HG03025 (cell line): Measurements from ENCODE around the gene ADAMTS15.
"Not testable (repeated sequence)": the region's sequence is repeated elsewhere in the genome, so short reads cannot be mapped to it uniquely, and the experiment has no call there.

Source experiments
- ATAC-seq: cut with Tn5 transposase; IDR thresholded peaks from one replicate; pipeline ENCODE4 v1.9.1; 2021; ENCODE audit warnings: mild to moderate bottlenecking, moderate library complexity; ENCODE audit not compliant: unreplicated experiment, low FRiP score

The ADAMTS15 gene

DNA sequence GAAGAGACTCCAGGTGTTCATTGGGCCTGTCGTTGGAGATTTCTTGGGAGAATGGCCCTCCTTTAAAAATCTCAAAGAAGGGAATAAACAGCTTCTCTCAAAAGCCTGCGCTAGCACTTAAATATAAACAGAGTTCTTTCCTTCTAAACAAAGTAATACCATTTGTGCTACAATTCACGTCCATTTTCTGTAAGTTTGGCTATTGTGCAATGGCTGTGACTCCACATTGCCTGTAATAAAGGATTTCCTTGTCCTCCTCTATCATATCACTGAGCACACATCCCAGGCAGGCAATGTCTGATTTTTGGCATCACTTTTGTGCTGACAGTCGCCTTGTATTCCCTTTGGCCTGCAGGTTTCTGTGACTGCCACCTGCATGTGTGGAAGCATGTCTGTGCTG, 15.1 kb upstream of the ADAMTS15 start:
- ATAC-seq: no peak

DNA sequence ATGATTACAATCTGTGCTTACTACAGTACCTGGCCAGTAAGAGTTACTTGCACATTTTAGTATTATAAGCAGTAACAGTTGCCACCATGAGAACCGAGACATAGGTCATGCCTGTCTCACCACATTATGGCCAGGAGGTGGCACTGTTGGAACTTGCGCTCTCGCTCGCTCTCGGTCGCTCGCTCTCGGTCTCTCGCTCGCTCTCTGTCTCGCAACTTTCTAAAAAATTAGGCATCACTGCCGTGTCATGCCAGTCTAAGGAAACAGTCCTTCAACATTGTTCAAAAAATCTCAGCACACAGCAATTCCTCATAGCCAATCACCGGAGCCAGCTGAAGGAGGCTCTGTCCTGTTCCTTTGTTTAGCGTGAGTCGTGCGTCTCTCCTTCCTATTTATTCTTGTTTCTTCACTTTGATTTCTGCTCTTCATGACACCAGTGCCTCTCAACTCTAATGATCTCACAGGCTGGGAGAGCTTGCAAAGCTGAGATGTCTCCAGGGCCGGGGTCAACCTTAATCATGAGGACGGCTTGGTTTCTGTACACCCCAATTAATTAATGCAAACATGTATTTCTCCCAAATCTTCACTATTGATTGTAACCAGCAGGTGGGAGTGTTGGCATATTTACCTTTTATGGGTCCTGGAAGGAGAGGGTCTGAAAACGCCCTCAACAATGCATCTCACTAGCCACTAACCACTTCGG, 13.8 kb upstream of the ADAMTS15 start:
- ATAC-seq: peak; percentile 91

DNA sequence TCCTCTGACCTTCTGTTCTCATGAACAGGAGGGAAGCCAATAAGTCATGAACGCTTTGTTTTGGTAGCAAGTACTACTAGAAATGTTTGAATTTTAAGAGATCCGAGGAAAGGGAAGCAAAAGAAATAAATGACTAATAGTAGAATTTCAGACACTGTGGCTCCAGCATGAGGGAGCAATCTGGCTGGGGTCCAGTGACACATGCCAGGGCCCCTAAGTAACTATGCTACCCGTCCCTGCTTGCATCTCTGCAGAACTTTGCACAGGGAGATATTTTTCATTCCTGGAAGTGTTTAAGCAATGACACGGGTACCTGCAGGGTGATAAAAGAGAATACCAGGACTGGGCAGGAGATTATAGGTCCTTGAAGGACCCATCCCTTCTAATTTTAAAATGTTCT, 12.8 kb upstream of the ADAMTS15 start:
- no peak for ATAC-seq

- no peak for ATAC-seq
Measured at GRCh38 chr11:130436171-130436570, 12.3 kb upstream of the ADAMTS15 start.

GRCh38 chr11:130437848-130438247, 10.6 kb upstream of the ADAMTS15 start:
- ATAC-seq: no peak

DNA sequence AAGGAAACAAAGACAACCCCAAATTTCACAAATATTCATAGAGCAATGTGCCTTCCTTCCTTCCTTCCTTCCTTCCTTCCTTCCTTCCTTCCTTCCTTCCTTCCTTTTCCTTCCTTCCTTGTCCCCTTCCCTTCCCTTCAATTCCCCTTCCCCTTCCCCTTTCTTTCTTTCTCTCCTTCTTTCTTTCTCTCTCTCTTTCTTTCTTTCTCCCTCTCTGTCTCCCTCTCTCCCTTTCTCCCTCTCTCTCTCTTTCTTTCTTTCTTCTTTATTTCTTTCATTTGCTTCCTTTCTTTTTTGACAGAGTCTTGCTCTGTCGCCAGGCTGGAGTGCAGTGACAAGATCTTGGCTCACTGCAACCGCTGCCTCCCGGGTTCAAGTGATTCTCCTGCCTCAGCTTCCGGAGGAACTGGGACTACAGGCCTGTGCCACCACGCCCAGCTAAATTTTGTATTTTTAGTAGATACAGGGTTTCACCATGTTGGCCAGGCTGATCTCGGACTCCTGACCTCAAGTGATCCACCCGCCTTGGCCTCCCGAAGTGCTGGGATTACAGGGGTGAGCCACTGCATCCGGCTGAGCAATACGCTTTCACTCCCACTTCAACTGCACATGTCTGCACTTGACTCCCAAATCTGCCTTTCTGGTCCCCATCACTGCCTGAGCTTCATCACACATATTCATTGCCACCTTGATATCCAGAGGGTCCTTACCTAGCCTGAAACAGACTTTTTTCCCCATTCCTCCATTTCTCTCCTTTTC, 9.9 kb upstream of the ADAMTS15 start:
- ATAC-seq: not testable (repeated sequence)

- ATAC-seq: no peak
Measured at GRCh38 chr11:130439160-130439519, 9.3 kb upstream of the ADAMTS15 start.

DNA sequence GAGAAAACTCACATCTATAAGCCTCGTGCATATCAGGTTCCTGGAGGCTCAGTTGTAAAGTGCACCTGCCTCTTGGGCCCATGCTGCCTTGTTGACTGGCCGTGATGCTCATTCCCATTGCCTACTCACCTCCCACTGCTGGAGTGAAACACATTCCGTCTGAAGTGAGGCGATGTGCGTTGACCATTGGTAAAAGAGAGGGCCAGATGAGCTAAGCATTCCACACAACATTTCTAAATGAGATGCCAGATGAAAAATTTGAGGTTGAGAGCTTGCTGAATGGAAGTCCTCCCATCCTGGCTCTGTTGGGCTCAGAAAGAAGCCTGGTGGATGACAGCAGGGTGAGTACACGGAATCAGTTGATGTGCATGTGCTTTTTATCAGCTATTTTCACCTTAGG, 8.6 kb upstream of the ADAMTS15 start:
- no peak for ATAC-seq

DNA sequence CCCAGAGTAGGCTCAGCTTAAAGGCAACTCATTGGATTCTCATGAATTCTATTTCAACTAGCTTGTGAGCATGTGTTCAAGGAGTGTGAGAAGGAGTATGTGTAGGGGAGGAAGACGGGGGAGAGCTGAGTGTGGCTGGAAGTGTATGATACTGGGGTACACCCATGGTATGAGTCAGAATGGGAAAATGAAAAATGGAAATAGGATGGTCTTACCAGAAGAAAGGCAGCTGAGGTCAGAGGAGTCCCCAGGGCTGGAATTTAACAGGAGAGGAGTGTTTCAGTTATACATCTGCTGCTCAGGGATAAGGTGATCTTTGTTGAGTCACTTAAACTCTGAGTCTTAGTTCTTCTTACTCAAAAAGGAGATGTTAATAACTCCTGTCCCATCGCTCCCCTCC, 6.7 kb upstream of the ADAMTS15 start:
- ATAC-seq: no peak

DNA sequence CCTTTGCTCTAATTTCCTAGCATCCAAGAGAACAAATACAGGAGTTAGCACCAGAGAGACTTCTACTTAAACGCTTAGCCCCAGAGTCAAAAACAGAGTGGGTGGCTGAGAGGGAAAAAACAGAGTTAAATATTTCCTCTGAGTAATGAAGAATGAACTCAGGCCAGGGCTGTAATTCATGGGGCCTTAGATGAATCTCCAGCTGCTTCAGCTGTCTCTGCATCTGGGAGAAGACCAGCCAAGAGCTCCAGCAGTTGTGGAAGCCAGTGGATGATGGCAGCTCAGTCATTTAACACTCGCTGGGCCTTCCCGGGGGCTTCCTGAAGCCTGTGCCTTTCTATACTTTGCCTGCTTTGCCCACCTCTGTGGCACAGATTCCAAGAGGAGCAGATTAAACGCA, 5.7 kb upstream of the ADAMTS15 start:
- ATAC-seq: no peak

- ATAC-seq: no peak
Measured at GRCh38 chr11:130445788-130446187, 2.7 kb upstream of the ADAMTS15 start.

GRCh38 chr11:130448039-130448415, 418 bp upstream of the ADAMTS15 start:
- ATAC-seq: no peak

- no peak for ATAC-seq
Measured at GRCh38 chr11:130449310-130449990, 1.0 kb downstream of the ADAMTS15 start.

GRCh38 chr11:130449996-130450769, 1.7 kb downstream of the ADAMTS15 start:
- ATAC-seq: no peak

GRCh38 chr11:130451231-130452019, 3.0 kb downstream of the ADAMTS15 start:
- ATAC-seq: no peak

DNA sequence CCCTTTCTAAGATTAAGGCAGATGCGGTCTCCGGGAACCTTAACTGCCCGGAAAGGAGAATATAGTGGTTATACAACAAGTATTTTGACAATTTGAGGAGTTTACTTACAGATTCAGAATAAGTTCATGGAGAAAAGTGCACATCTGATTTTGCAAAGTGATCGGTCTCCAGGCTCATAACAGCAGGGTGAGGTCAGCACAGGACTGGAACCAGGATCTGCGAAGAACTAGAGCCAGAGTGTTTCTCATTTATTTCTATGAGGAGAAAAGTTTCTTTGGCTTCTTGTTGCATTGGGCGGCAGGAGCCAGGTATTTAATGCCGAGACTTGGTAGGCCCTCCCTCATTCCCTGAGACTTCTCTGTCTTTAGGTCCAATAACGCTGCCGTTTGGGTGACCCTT, 3.7 kb downstream of the ADAMTS15 start:
- ATAC-seq: no peak

GRCh38 chr11:130452940-130453339, 4.5 kb downstream of the ADAMTS15 start:
- ATAC-seq: no peak

DNA sequence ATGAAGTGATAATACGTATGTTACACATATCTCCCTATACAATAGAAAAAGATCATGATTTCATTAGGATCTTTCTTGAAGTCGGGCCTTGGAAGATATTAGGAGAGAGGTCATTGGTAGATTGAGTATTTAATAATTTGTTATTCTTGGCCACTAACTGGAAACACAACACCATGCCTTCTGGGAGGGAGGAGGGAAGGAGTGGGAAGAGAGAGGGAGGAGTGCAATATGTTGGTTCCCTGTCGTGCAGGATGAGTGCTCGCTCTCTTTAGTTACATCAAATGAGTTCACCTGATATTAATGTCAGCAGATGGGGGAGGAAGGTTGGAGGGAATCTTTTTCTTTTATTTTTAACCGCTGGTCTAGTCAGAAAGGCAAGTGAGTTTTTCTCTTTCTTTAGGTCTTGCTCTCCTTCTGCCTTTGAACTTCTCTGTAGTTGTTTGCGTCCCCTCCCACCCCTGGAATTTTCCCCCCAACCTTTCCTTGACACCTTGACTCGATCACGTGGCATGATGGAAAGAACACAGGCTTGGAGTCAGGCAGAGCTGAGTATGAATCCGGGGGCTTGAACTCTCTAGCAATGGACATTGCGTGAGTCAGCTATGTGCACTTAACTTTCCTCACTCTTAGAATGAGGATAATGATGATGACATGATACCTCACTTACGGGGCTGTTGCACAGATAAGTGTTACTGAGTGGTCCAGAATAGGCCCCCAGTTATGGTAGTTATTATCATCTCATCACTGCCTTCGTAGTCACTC, 6.2 kb downstream of the ADAMTS15 start:
- no peak for ATAC-seq

- no peak for ATAC-seq
Measured at GRCh38 chr11:130455483-130456127, 7.2 kb downstream of the ADAMTS15 start.
